ENCODE data around the gene TP53I13. TPM values are rescaled to one million over a fixed set of nuclear protein-coding genes. Genes with fewer than 3 reads are reported as not detected.

The TP53I13 gene
- polyA plus RNA-seq, 4 donors, result 66.4 to 326 (median 192) TPM

Other genes starting within 250 kb of the TP53I13 start
- gene TAOK1, start 178.3 kb upstream of the TP53I13 start, polyA plus RNA-seq, result 10 to 100 TPM in 1 of 4 donors, 1 to 10 TPM in 3; 4.1 to 18.8 (median 5.9) TPM
- 10 to 100 TPM in 1 of 4 donors, 1 to 10 TPM in 3; 6.5 to 27.0 (median 9.0) TPM for gene ABHD15, start 1.7 kb upstream of the TP53I13 start, polyA plus RNA-seq
- 10 to 100 TPM; 19.7 to 36.2 (median 25.5) TPM for gene GIT1, start 20.9 kb downstream of the TP53I13 start, polyA plus RNA-seq
- 1 to 10 TPM in 3 of 4 donors, not detected in 1; 2.5 to 4.0 (median 3.0) TPM for gene ANKRD13B, start 24.4 kb downstream of the TP53I13 start, polyA plus RNA-seq
- gene CORO6, start 54.2 kb downstream of the TP53I13 start, polyA plus RNA-seq, result 1 to 10 TPM in 2 of 4 donors, under 1 TPM in 2; 0.67 to 7.3 (median 1.1) TPM

All from small intestine (tissue), 4 donors.